HEK293 (cell line): ENCODE measurements around the gene SLC12A2.
A peak's percentile ranks its signal among the peaks of the same experiment; 100 is the strongest.

Experiments
- CTCF ChIA-PET: fragments of 350-600 bp; formaldehyde crosslinking; extraction: SDS; loops from one replicate; lab custom pipeline; 2021; ENCODE audit warnings: antibody characterized with exemption; lab: Yijun Ruan, JAX
- POLR2A ChIA-PET: fragments of 300-600 bp; formaldehyde crosslinking; extraction: SDS; loops from one replicate; lab custom pipeline; 2020; ENCODE audit warnings: antibody characterized with exemption, inconsistent platforms; lab: Yijun Ruan, JAX
- H3K27ac ChIP-seq: fragments of 200-500 bp; sonication (Bioruptor generic); 2 replicates; pipeline ENCODE4 v1.5.1; 2014; ENCODE audit warnings: low read depth, low read length, control low read depth, inconsistent platforms; ENCODE audit errors: extremely low read depth
- H3K36me3 ChIP-seq, 2 experiments: fragments of 200-500 bp in 1 of 2; sonication (Bioruptor generic) in 1 of 2; 1 replicate in 1 of 2; 2 replicates in 1 of 2; pipeline ENCODE4 v1.5.1; 2014 to 2017; ENCODE audit warnings: inconsistent platforms in 2 of 2, low read length in 2 of 2; ENCODE audit not compliant: control insufficient read depth in 2 of 2, insufficient read depth in 1 of 2
- H3K4me1 ChIP-seq: fragments of 200-500 bp; sonication (Bioruptor generic); 2 replicates; pipeline ENCODE4 v1.5.1; 2014; ENCODE audit warnings: mild to moderate bottlenecking, low read length, inconsistent platforms; ENCODE audit not compliant: control insufficient read depth, insufficient read depth
- H3K4me3 ChIP-seq: 2 replicates; pipeline ENCODE4 v1.5.1; 2011; ENCODE audit warnings: low read depth, mild to moderate bottlenecking, control low read depth, low read length, moderate library complexity
- H3K9me3 ChIP-seq: fragments of 200-500 bp; sonication (Bioruptor generic); 2 replicates; pipeline ENCODE4 v1.5.1; 2014; ENCODE audit warnings: low read depth, low read length, inconsistent platforms; ENCODE audit not compliant: control insufficient read depth, insufficient read depth
- BCL11A ChIP-seq: fragments of 450-650 bp; formaldehyde crosslinking; IDR thresholded peaks from 2 replicates; pipeline ENCODE4 v1.5.1; 2016; ENCODE audit warnings: low read depth, missing biosample characterization, missing genetic modification characterization
- BCL11B ChIP-seq: fragments of 450-650 bp; formaldehyde crosslinking; IDR thresholded peaks from 2 replicates; pipeline ENCODE4 v1.5.1; 2016; ENCODE audit warnings: low read depth, missing biosample characterization, missing genetic modification characterization
- BCL6B ChIP-seq: fragments of 450-650 bp; formaldehyde crosslinking; IDR thresholded peaks from 2 replicates; pipeline ENCODE4 v1.5.1; 2017; ENCODE audit warnings: missing biosample characterization, missing genetic modification characterization
- GLI4 ChIP-seq: fragments of 450-650 bp; formaldehyde crosslinking; IDR thresholded peaks from 2 replicates; pipeline ENCODE4 v1.5.1; 2016; ENCODE audit warnings: missing biosample characterization, missing genetic modification characterization
- HOXD13 ChIP-seq: sonication (generic); formaldehyde crosslinking; IDR thresholded peaks from 2 replicates; pipeline ENCODE4 v1.8.0; 2022; ENCODE audit warnings: missing genetic modification reagents, borderline replicate concordance
- KLF10 ChIP-seq: fragments of 450-650 bp; IDR thresholded peaks from 2 replicates; pipeline ENCODE4 v1.5.1; 2018; ENCODE audit warnings: missing biosample characterization, mild to moderate bottlenecking, missing genetic modification characterization
- OSR2 ChIP-seq: fragments of 450-650 bp; formaldehyde crosslinking; IDR thresholded peaks from 2 replicates; pipeline ENCODE4 v1.5.1; 2016; ENCODE audit warnings: missing biosample characterization, missing genetic modification characterization
- PBX3 ChIP-seq: sonication (generic); formaldehyde crosslinking; IDR thresholded peaks from 2 replicates; pipeline ENCODE4 v1.8.1; 2022; ENCODE audit warnings: mild to moderate bottlenecking, moderate library complexity, missing genetic modification reagents
- SALL2 ChIP-seq: fragments of 450-650 bp; formaldehyde crosslinking; IDR thresholded peaks from 2 replicates; pipeline ENCODE4 v1.5.0; 2017; ENCODE audit warnings: missing biosample characterization, mild to moderate bottlenecking, missing genetic modification characterization, borderline replicate concordance
- SP7 ChIP-seq: fragments of 450-650 bp; formaldehyde crosslinking; IDR thresholded peaks from 2 replicates; pipeline ENCODE4 v1.5.1; 2016; ENCODE audit warnings: missing biosample characterization, missing genetic modification characterization
- YY1 ChIP-seq: fragments of 450-650 bp; formaldehyde crosslinking; IDR thresholded peaks from 2 replicates; pipeline ENCODE4 v1.5.1; 2018; ENCODE audit warnings: missing biosample characterization, missing genetic modification characterization
- ZEB2 ChIP-seq: fragments of 450-650 bp; formaldehyde crosslinking; IDR thresholded peaks from 2 replicates; pipeline ENCODE4 v1.5.1; 2016; ENCODE audit warnings: missing biosample characterization, missing genetic modification characterization
- ZFP3 ChIP-seq: fragments of 450-650 bp; formaldehyde crosslinking; IDR thresholded peaks from 2 replicates; pipeline ENCODE4 v1.5.1; 2016; ENCODE audit warnings: low read depth, missing biosample characterization, missing genetic modification characterization
- ZFP37 ChIP-seq: fragments of 450-650 bp; formaldehyde crosslinking; IDR thresholded peaks from 2 replicates; pipeline ENCODE4 v1.5.1; 2016; ENCODE audit warnings: missing biosample characterization, missing genetic modification characterization
- ZNF23 ChIP-seq: fragments of 450-650 bp; formaldehyde crosslinking; IDR thresholded peaks from 2 replicates; pipeline ENCODE4 v1.5.1; 2016; ENCODE audit warnings: missing biosample characterization, missing genetic modification characterization, borderline replicate concordance
- ZNF248 ChIP-seq: fragments of 450-650 bp; formaldehyde crosslinking; IDR thresholded peaks from 2 replicates; pipeline ENCODE4 v1.5.1; 2017; ENCODE audit warnings: missing biosample characterization, missing genetic modification characterization
- ZNF266 ChIP-seq: fragments of 450-650 bp; formaldehyde crosslinking; IDR thresholded peaks from 2 replicates; pipeline ENCODE4 v1.5.1; 2016; ENCODE audit warnings: missing biosample characterization, missing genetic modification characterization, low read depth
- ZNF280D ChIP-seq: fragments of 450-650 bp; formaldehyde crosslinking; IDR thresholded peaks from 2 replicates; pipeline ENCODE4 v1.5.1; 2016; ENCODE audit warnings: missing biosample characterization, missing genetic modification characterization
- ZNF292 ChIP-seq: fragments of 450-650 bp; formaldehyde crosslinking; IDR thresholded peaks from 2 replicates; pipeline ENCODE4 v1.5.1; 2016; ENCODE audit warnings: low read depth, missing biosample characterization, missing genetic modification characterization, borderline replicate concordance
- ZNF341 ChIP-seq: fragments of 450-650 bp; formaldehyde crosslinking; IDR thresholded peaks from 2 replicates; pipeline ENCODE4; 2016; ENCODE audit warnings: low read depth, missing biosample characterization, missing genetic modification characterization
- ZNF366 ChIP-seq: fragments of 450-650 bp; formaldehyde crosslinking; conservative IDR thresholded peaks from 2 replicates; pipeline ENCODE4 v1.5.1; 2016; ENCODE audit warnings: missing biosample characterization, missing genetic modification characterization
- ZNF513 ChIP-seq: fragments of 450-650 bp; IDR thresholded peaks from 2 replicates; pipeline ENCODE4 v1.5.1; 2018; ENCODE audit warnings: missing biosample characterization, missing genetic modification characterization
- ZNF514 ChIP-seq: fragments of 450-650 bp; formaldehyde crosslinking; IDR thresholded peaks from 2 replicates; pipeline ENCODE4 v1.5.1; 2016; ENCODE audit warnings: missing biosample characterization, missing genetic modification characterization
- ZNF639 ChIP-seq: fragments of 450-650 bp; formaldehyde crosslinking; IDR thresholded peaks from 2 replicates; pipeline ENCODE4 v1.5.1; 2016; ENCODE audit warnings: missing biosample characterization, missing genetic modification characterization
- ZNF670 ChIP-seq: fragments of 450-650 bp; formaldehyde crosslinking; IDR thresholded peaks from 2 replicates; pipeline ENCODE4 v1.5.1; 2016; ENCODE audit warnings: missing biosample characterization, missing genetic modification characterization, low read depth
- ZNF707 ChIP-seq: fragments of 450-650 bp; formaldehyde crosslinking; IDR thresholded peaks from 2 replicates; pipeline ENCODE4 v1.5.1; 2016; ENCODE audit warnings: missing biosample characterization, missing genetic modification characterization
- ZNF776 ChIP-seq: fragments of 450-650 bp; formaldehyde crosslinking; IDR thresholded peaks from 2 replicates; pipeline ENCODE4 v1.5.0; 2017; ENCODE audit warnings: missing biosample characterization, missing genetic modification characterization, borderline replicate concordance
- ZNF785 ChIP-seq: fragments of 450-650 bp; formaldehyde crosslinking; IDR thresholded peaks from 2 replicates; pipeline ENCODE4 v1.5.1; 2016; ENCODE audit warnings: missing biosample characterization, missing genetic modification characterization
- ZNF791 ChIP-seq: fragments of 450-650 bp; formaldehyde crosslinking; IDR thresholded peaks from 2 replicates; pipeline ENCODE4 v1.5.1; 2016; ENCODE audit warnings: missing biosample characterization, missing genetic modification characterization

Gene SLC12A2

GRCh38 chr5:128083033-128083810 is at the start of gene SLC12A2:
SLC12A2 (plus strand) TSS chr5:128083766; CDS start chr5:128083955, 189 bp downstream.
- ChIA-PET CTCF (interaction anchor here (0.6 kb wide), 2 partner anchors 42 to 110 kb away, joined by 4 to 7 read pairs; no protein-coding TSS in a partner anchor), POLR2A (interaction anchor here (0.9 to 1.1 kb wide), 3 partner anchors 9 to 149 kb away, joined by 3 to 4 read pairs (median 3); no protein-coding TSS in a partner anchor)
- Histone ChIP-seq H3K9me3 (no peaks in the 10 kb centered on the region), H3K27ac (peak within 1 kb of the TSS; percentile 77), H3K4me1 (peaks cover 11% of the 10 kb centered on the region; the same call in 1 of the 2 replicates), H3K4me3 (peak within 1 kb of the TSS; percentile 70), H3K36me3 (no peaks in the 10 kb centered on the region; a peak in 1 of 3 replicates)
- TF ChIP-seq BCL6B (tag by site-specific recombination): no peak
- no peak for TF ChIP-seq ZNF514 (tag by site-specific recombination)
- TF ChIP-seq ZNF248 (tag by site-specific recombination): no peak
- no peak for TF ChIP-seq ZNF266 (tag by site-specific recombination)
- 0 out of 2 replicates have a peak, but pooled peaks have one; percentile 44 for TF ChIP-seq PBX3 (CRISPR knock-in tag)
- 0 out of 2 replicates have a peak, but pooled peaks have one; percentile 36 for TF ChIP-seq ZNF639 (tag by site-specific recombination)
- no peak for TF ChIP-seq BCL11B (tag by site-specific recombination)
- no peak for TF ChIP-seq KLF10 (tag by site-specific recombination)
- TF ChIP-seq ZNF341 (tag by site-specific recombination): peak; percentile 93
- peak; percentile 83 for TF ChIP-seq ZNF513
- no peak for TF ChIP-seq ZNF292 (tag by site-specific recombination)
- TF ChIP-seq SALL2 (tag by site-specific recombination): no peak
- TF ChIP-seq HOXD13 (CRISPR knock-in tag): peak; percentile 77; the same call in 1 of the 2 replicates
- TF ChIP-seq ZFP3: no peak
- TF ChIP-seq OSR2 (tag by site-specific recombination): peak; percentile 95
- TF ChIP-seq ZNF23 (tag by site-specific recombination): no peak
- peak; percentile 38; the same call in 1 of the 2 replicates for TF ChIP-seq YY1 (tag by site-specific recombination)
- TF ChIP-seq BCL11A (tag by site-specific recombination): 0 out of 2 replicates have a peak, but pooled peaks have one; percentile 26
- 0 out of 2 replicates have a peak, but pooled peaks have one; percentile 14 for TF ChIP-seq ZNF280D (tag by site-specific recombination)
- no peak for TF ChIP-seq ZNF776 (tag by site-specific recombination)
- TF ChIP-seq ZNF791 (tag by site-specific recombination): no peak
- TF ChIP-seq ZNF707: no peak
- TF ChIP-seq ZNF670: no peak
- peak; percentile 57; the same call in 1 of the 2 replicates for TF ChIP-seq GLI4
- no peak for TF ChIP-seq ZNF366 (tag by site-specific recombination)
- no peak for TF ChIP-seq ZNF785 (tag by site-specific recombination)
- peak; percentile 96 for TF ChIP-seq ZEB2 (tag by site-specific recombination)
- TF ChIP-seq ZFP37 (tag by site-specific recombination): peak; percentile 62; the same call in 1 of the 2 replicates
- peak; percentile 85 for TF ChIP-seq SP7 (tag by site-specific recombination)
